Thoracic aorta (tissue), 2 donors: ENCODE results near the gene TNIK. TPM values are rescaled to one million over a fixed set of nuclear protein-coding genes. Genes with fewer than 3 reads are reported as not detected.

Experiments used
- ATAC-seq: fragments of 150-250 bp; one replicate; pipeline ENCODE4 v1.8.0; 2017; ENCODE audit warnings: low read depth; ENCODE audit not compliant: insufficient number of reproducible peaks, low FRiP score
- DNase-seq: peaks from one replicate; pipeline ENCODE4 v3.0.0-alpha.2; 2020; ENCODE audit warnings: low spot score
- H3K27ac ChIP-seq, 2 donors: fragments of 200-600 bp; sonication (generic); 1 replicate in 1 of 2; 2 replicates in 1 of 2; pipeline ENCODE4 v1.5.1; 2016; ENCODE audit warnings: mild to moderate bottlenecking in 2 of 2, moderate library complexity in 2 of 2
- H3K27me3 ChIP-seq: fragments of 200-600 bp; sonication (generic); replicated peaks from 2 replicates; pipeline ENCODE4 v1.6.0; 2016; ENCODE audit warnings: mild to moderate bottlenecking; ENCODE audit not compliant: insufficient read depth
- H3K36me3 ChIP-seq: fragments of 200-600 bp; sonication (generic); one replicate; pipeline ENCODE4 v1.5.1; 2016
- H3K4me1 ChIP-seq, 2 donors: fragments of 200-600 bp; sonication (generic); 1 replicate in 1 of 2; 2 replicates in 1 of 2; pipeline versions ENCODE4 v1.5.1 to v1.6.0; 2016; ENCODE audit warnings: low read depth in 2 of 2, mild to moderate bottlenecking in 1 of 2; ENCODE audit not compliant: control insufficient read depth in 1 of 2
- H3K4me3 ChIP-seq: fragments of 200-600 bp; sonication (generic); 2 replicates; pipeline ENCODE4 v1.5.1; 2016; ENCODE audit warnings: mild to moderate bottlenecking
- H3K9me3 ChIP-seq: fragments of 200-600 bp; sonication (generic); 2 replicates; pipeline ENCODE4 v1.5.1; 2016
- CTCF ChIP-seq: fragments of 200-600 bp; sonication (generic); IDR thresholded peaks from one replicate; pipeline ENCODE4 v1.5.1; 2019; ENCODE audit warnings: antibody characterized with exemption
- total RNA-seq, 2 donors: library from RNA; depleted of rRNA; stranded (reverse); fragments of >200 nt; gene quantifications; one replicate each; pipeline versions ENCODE4 v1.1.0 to v1.2.3, GENCODE V29; 2016

TNIK gene
- total RNA-seq, 2 donors from 2014 or later: 18.3 to 21.7 TPM

GRCh38 chr3:171231361-171231760 is 228.8 kb downstream of the TNIK start:
- no peak for TF ChIP-seq CTCF
- no peaks in the 10 kb centered on the region for H3K27me3 ChIP-seq
- H3K4me3 ChIP-seq: no peak overlapping the region
- H3K9me3 ChIP-seq: no peaks in the 10 kb centered on the region
- H3K4me1 ChIP-seq: no peaks in the 10 kb centered on the region
- DNase-seq (no peak), ATAC-seq (no peak)
- H3K27ac ChIP-seq: no peak overlapping the region
- H3K36me3 ChIP-seq: no peaks in the 10 kb centered on the region

DNA sequence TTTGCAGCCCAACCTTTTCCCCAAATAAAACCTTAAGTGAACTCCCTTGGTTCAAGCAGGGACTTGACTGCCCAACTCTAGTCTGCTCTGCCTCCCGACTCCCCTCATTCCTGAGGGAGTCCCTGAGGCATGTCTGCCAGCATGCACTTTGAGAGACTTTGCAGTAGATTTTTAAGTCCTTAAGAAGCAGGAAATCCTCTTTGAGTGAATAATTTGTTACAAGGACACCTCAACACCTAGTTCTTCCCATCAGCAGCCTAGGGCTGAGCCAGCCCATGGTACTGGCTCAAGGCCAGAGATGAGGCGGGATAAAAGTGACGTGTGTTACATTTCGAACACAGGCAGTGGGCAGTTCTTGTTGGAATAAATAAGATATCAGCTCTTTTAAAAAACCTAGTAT is 229.3 kb downstream of the TNIK start:
- Histone ChIP-seq H3K27me3 (no peaks in the 10 kb centered on the region), H3K27ac (no peak overlapping the region)
- no peak for ATAC-seq

DNA sequence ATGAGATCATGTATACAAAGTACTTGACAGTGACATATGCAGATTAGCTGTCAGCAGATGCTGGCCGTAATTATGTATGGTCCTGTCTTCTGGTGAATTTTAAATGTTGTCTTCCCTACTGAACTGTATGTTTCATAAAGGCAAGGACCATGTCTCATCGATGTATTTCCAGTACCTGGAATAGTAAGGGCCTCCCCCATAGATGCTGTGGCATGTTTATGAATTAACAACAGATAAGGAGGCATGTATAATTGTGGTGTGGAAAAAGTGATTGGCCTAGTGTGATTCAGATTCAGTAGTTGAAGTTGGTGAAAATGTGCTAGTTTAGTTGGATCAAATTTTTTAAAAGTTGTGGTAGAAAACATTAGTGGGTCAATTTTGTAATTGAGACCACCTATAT is 231.0 kb downstream of the TNIK start:
- peaks cover 4% of the 10 kb centered on the region for H3K9me3 ChIP-seq
- no peak for TF ChIP-seq CTCF
- no peaks in the 10 kb centered on the region for H3K27me3 ChIP-seq
- no peaks in the 10 kb centered on the region for H3K4me1 ChIP-seq
- no peak overlapping the region for H3K27ac ChIP-seq
- no peaks in the 10 kb centered on the region for H3K36me3 ChIP-seq
- DNase-seq (no peak), ATAC-seq (no peak)
- H3K4me3 ChIP-seq: no peak overlapping the region

More for the DNA sequence above, 229.3 kb downstream of the TNIK start:
- no peak overlapping the region for H3K4me3 ChIP-seq
- DNase-seq: no peak
- H3K36me3 ChIP-seq: no peaks in the 10 kb centered on the region
- peaks cover 4% of the 10 kb centered on the region for H3K9me3 ChIP-seq
- no peaks in the 10 kb centered on the region for H3K4me1 ChIP-seq
- no peak for TF ChIP-seq CTCF

GRCh38 chr3:171228240-171228639 is 232.0 kb downstream of the TNIK start:
- DNase-seq (no peak), ATAC-seq (no peak)
- H3K4me1 ChIP-seq: no peaks in the 10 kb centered on the region
- no peak overlapping the region for H3K4me3 ChIP-seq
- no peaks in the 10 kb centered on the region for H3K27me3 ChIP-seq
- no peak overlapping the region for H3K27ac ChIP-seq
- H3K9me3 ChIP-seq: peaks cover 4% of the 10 kb centered on the region
- TF ChIP-seq CTCF: no peak
- no peaks in the 10 kb centered on the region for H3K36me3 ChIP-seq

- no peaks in the 10 kb centered on the region for H3K4me1 ChIP-seq
- H3K27ac ChIP-seq: no peak overlapping the region
- no peaks in the 10 kb centered on the region for H3K36me3 ChIP-seq
- H3K4me3 ChIP-seq: no peak overlapping the region
- peaks cover 4% of the 10 kb centered on the region for H3K9me3 ChIP-seq
- H3K27me3 ChIP-seq: no peaks in the 10 kb centered on the region
- no peak for ATAC-seq
- no peak for TF ChIP-seq CTCF
- DNase-seq: no peak
Observed at GRCh38 chr3:171227828-171228227, 232.4 kb downstream of the TNIK start.
